Tibial nerve (tissue), 4 donors: ENCODE results near the gene SLC2A8. TPM values are rescaled to one million over a fixed set of nuclear protein-coding genes. Genes with fewer than 3 reads are reported as not detected.

Experiments used
- DNase-seq, 2 donors: peaks; one replicate each; pipeline ENCODE4 v3.0.0-alpha.2; 2019; ENCODE audit warnings: low spot score in 2 of 2
- H3K27ac ChIP-seq, 4 donors: fragments of 200-600 bp; sonication (generic) in 3 of 4; one replicate each; pipeline ENCODE4 v1.5.1; 2017 to 2019; ENCODE audit warnings: mild to moderate bottlenecking in 1 of 4
- H3K27me3 ChIP-seq, 2 donors: fragments of 200-600 bp; sonication (generic) in 1 of 2; one replicate each; pipeline versions ENCODE4 v1.5.1 to v1.6.0; 2017 to 2019
- H3K36me3 ChIP-seq, 3 donors: fragments of 200-600 bp; sonication (generic); one replicate each; pipeline ENCODE4 v1.5.1; 2018 to 2019
- H3K4me1 ChIP-seq, 4 donors: fragments of 200-600 bp; sonication (generic) in 3 of 4; one replicate each; pipeline ENCODE4 v1.5.1; 2017 to 2019
- H3K4me3 ChIP-seq, 4 donors: fragments of 200-600 bp; sonication (generic) in 3 of 4; one replicate each; pipeline ENCODE4 v1.5.1; 2017 to 2019; ENCODE audit warnings: mild to moderate bottlenecking in 1 of 4, moderate library complexity in 1 of 4
- H3K9me3 ChIP-seq, 4 donors: fragments of 200-600 bp; sonication (generic) in 3 of 4; one replicate each; pipeline ENCODE4 v1.5.1; 2017 to 2019
- CTCF ChIP-seq, 5 experiments: fragments of 200-600 bp in 3 of 5; fragments of 450-650 bp in 2 of 5; sonication (generic) in 3 of 5; IDR thresholded peaks; one replicate each; pipeline ENCODE4 v1.5.1; 2016 to 2019; ENCODE audit warnings: antibody characterized with exemption in 5 of 5, mild to moderate bottlenecking in 3 of 5, moderate library complexity in 2 of 5
- EP300 ChIP-seq, 2 donors: sonication (generic); formaldehyde crosslinking; IDR thresholded peaks; one replicate each; pipeline ENCODE4 v1.6.1; 2017; ENCODE audit warnings: antibody characterized with exemption in 2 of 2, mild to moderate bottlenecking in 1 of 2
- POLR2A ChIP-seq, 2 donors: fragments of 450-650 bp; IDR thresholded peaks; one replicate each; pipeline ENCODE4 v1.6.1; 2017; ENCODE audit warnings: antibody characterized with exemption in 2 of 2, mild to moderate bottlenecking in 2 of 2, moderate library complexity in 2 of 2
- WGBS, 2 donors: methylation state at CpG; one replicate each; pipeline ENCODE4 v1.1.5; 2018; 5-methylcytosine and 5-hydroxymethylcytosine counted together
- total RNA-seq, 4 donors: library from RNA; depleted of rRNA; stranded (reverse); fragments of >200 nt; gene quantifications; one replicate each; pipeline ENCODE4 v1.1.0, GENCODE V29; 2016

The SLC2A8 gene
- total RNA-seq, 4 donors from 2014 or later: 30.4 to 46.2 (median 31.7) TPM

- no peaks in the 10 kb centered on the region for H3K9me3 ChIP-seq
- 86 to 89% methylated on average over 10 of the region's 10 CpGs for WGBS, 2 donors
- TF ChIP-seq CTCF (IDR thresholded peaks at IDR 0.05) (no peak), POLR2A (IDR thresholded peaks at IDR 0.05) (no peak), EP300 (IDR thresholded peaks at IDR 0.05) (no peak)
- H3K36me3 ChIP-seq: peaks cover 0 to 11% (median 0%) of the 10 kb centered on the region in 3 donors
- H3K4me1 ChIP-seq: peaks cover 0 to 17% (median 5%) of the 10 kb centered on the region in 4 donors
- no peak for DNase-seq
- H3K4me3 ChIP-seq: no peak overlapping the region
- H3K27me3 ChIP-seq: no peaks in the 10 kb centered on the region
- H3K27ac ChIP-seq: no peak overlapping the region
Measured at GRCh38 chr9:127386981-127387380, 10.0 kb upstream of the SLC2A8 start.

GRCh38 chr9:127388037-127388855 lies 8.7 kb upstream of the SLC2A8 start:
- peak; percentile 39 to 75 for DNase-seq
- TF ChIP-seq EP300 (IDR thresholded peaks at IDR 0.05): peak; percentile 18 to 79
- no peak for TF ChIP-seq POLR2A (IDR thresholded peaks at IDR 0.05)
- peak in 1 of 5 experiments; percentile 12 for TF ChIP-seq CTCF (IDR thresholded peaks at IDR 0.05)
- peaks cover 0 to 17% (median 5%) of the 10 kb centered on the region in 4 donors for H3K4me1 ChIP-seq
- no peaks in the 10 kb centered on the region for H3K27me3 ChIP-seq
- 27 to 29% methylated on average over 10 of the region's 10 CpGs for WGBS, 2 donors
- no peaks in the 10 kb centered on the region for H3K9me3 ChIP-seq
- peak overlapping the region; percentile 27 to 87 (median 54) for H3K27ac ChIP-seq
- peaks cover 0 to 15% (median 0%) of the 10 kb centered on the region in 3 donors for H3K36me3 ChIP-seq
- H3K4me3 ChIP-seq: no peak overlapping the region

- no peak for DNase-seq
- TF ChIP-seq POLR2A (IDR thresholded peaks at IDR 0.05): no peak
- TF ChIP-seq CTCF (IDR thresholded peaks at IDR 0.05): no peak
- TF ChIP-seq EP300 (IDR thresholded peaks at IDR 0.05): no peak
- no peak overlapping the region for H3K4me3 ChIP-seq
- WGBS, 2 donors: 37 to 42% methylated on average over 6 of the region's 6 CpGs
- H3K9me3 ChIP-seq: no peaks in the 10 kb centered on the region
- H3K36me3 ChIP-seq: peaks cover 0 to 15% (median 0%) of the 10 kb centered on the region in 3 donors
- peak overlapping the region; percentile 27 to 87 (median 54) for H3K27ac ChIP-seq
- no peaks in the 10 kb centered on the region for H3K27me3 ChIP-seq
- H3K4me1 ChIP-seq: peaks cover 0 to 17% (median 5%) of the 10 kb centered on the region in 4 donors
Measured at GRCh38 chr9:127388856-127389238, 8.1 kb upstream of the SLC2A8 start.

- Histone ChIP-seq H3K27me3 (no peaks in the 10 kb centered on the region), H3K36me3 (peaks cover 0 to 15% (median 0%) of the 10 kb centered on the region in 3 donors), H3K27ac (peak overlapping the region in 2 of 4 donors; percentile 81 to 87), H3K4me1 (peaks cover 0 to 17% (median 5%) of the 10 kb centered on the region in 4 donors), H3K4me3 (no peak overlapping the region), H3K9me3 (no peaks in the 10 kb centered on the region)
- WGBS, 2 donors: 76 to 81% methylated on average over 4 of the region's 4 CpGs
- no peak for DNase-seq
- TF ChIP-seq POLR2A (IDR thresholded peaks at IDR 0.05) (no peak), CTCF (IDR thresholded peaks at IDR 0.05) (no peak), EP300 (IDR thresholded peaks at IDR 0.05) (no peak)
Measured at GRCh38 chr9:127389381-127390247, 7.4 kb upstream of the SLC2A8 start.
